Dermis blood vessel endothelial cell (primary cell): ENCODE results near the gene MAP3K9. TPM values are rescaled to one million over a fixed set of nuclear protein-coding genes. Genes with fewer than 3 reads are reported as not detected.
"Not testable (repeated sequence)": the region's sequence is repeated elsewhere in the genome, so short reads cannot be mapped to it uniquely, and the experiment has no call there.

Experiments
- DNase-seq: peaks from one replicate; pipeline ENCODE4 v3.0.0; 2010
- total RNA-seq: library from RNA; depleted of rRNA; stranded (reverse); fragments of >200 nt; gene quantifications from 2 replicates; pipeline ENCODE4 v1.2.3, GENCODE V29; 2014

MAP3K9 gene
- total RNA-seq, 1 donor from 2014 or later: 0.68 TPM

DNA sequence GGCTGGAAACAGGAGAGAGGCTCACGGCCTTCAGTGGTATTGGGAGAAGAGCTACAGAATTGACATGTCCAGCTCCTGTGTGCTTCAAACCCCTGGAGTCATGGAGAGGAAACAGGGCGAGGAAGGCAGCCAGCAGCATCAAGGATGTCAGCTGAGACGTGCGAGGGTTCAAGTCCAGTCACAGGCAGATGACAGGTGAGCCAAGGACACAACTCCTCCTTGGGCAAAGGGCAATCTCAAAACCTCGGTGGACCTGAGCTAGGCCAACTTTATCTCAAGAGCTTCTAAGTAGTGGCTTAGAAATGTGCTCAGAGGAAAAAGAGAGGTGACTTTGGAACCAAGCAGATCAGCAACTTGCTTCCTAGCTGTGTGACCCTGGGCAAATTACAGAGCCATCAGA, 86.0 kb downstream of the MAP3K9 start:
- no peak for DNase-seq

DNA sequence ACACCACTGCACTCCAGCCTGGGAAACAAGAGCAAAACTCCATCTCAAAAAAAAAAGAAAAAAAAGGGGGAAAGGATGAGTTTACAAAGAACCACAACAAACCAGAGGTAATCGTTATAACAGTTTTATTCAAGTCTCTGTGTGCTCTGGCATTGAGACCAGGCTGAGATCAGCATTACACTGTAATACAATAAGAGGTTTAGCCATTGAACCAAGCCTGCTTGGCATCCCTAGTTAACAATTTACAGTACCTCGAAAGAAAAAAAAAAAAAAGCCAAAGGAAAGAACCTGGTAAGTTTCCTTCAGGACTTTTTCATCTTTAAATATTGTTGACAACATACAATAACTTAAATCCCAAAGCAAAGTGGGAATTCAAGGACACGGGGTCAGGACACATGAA, 86.9 kb downstream of the MAP3K9 start:
- DNase-seq: no peak

DNA sequence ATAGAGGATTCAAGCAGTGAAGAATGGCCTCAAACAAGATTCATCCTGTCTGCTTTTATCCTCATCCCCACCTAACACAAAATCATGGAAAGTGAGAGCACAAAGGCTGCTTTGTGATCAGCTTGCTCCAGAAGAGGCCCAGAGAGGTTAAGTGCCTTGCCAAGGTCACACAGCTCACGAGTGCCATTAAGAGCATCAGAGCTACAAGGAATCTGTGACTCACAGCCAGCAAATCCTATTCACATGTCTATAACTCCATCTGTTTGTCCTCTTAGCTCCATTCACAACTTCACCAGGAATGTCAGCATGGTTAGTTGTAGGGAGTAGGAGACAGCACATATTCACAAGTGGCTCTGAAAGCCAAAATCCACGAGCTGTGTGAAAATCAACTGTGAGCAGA, 87.8 kb downstream of the MAP3K9 start:
- no peak for DNase-seq

DNA sequence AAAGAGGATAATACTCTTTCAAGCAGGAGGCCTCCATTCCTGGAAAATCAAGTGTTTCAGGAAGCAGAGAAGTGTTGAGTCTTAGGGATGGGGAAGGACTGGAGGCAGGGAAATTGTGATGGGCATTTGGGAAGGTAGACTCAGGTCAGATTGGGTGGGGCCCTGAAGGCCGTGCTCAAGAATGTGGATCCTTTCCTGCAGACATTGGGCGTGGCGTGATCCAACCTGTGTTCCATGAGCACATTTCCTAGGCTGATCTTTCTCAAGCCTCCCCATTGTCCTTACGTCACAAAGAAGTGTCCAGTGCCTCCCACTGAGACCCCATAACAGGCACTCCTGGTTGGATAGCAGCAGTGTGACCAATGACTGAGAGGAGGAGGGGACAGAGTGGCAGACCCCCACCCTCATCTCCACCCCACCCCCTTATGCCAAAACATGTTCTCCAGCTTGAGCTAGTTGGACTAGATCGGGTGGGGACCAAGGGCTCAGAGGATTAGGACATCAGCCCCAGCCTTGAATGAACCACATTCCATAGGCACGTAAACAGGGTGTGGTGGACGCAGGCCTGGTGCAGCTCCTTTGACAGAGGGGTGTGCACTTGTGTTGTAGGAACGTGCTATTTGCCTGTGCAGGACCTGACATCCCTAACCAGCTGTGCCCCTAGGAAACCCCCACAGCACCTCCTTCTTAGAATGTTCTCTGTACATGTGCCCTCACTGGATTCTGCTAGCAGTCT, 90.8 kb downstream of the MAP3K9 start:
- no peak for DNase-seq

DNA sequence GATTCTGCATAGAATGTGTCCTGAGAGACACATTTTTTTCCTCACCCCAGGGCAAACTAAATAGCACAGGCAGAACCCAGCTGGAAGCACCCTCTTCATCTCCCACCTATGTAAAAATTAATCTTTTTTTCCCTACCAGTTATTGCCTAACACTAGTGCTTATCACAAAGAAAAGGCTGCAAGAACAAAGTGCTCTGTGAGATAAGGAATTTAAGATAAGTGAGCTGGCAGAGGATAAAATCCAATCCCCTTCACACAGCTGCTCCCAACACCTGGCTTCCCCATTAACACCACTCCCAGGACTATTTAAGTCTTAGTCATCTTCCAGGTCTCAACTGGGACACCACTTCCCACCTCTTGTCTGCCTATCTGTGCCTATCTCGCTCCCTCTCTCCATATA, 92.4 kb downstream of the MAP3K9 start:
- DNase-seq: no peak

DNA sequence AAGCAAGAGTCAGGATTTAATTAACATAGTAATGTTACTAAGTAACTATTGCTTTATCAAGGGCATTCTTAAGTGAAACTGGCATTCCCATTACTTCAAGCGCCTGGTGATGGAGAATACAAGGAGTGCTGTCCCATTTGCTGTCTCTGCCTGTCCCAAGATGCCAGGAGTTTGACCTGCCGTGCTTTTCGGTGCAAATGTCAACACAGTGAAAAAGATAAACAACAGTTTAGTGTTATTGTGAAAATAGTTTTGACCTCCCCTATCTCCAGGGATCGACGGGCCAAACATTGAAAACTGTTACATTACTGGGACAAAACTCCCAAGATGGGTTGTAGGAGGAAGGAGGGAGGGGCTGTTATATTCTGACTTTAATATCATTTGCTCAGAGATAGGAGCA, 92.8 kb downstream of the MAP3K9 start:
- no peak for DNase-seq

DNA sequence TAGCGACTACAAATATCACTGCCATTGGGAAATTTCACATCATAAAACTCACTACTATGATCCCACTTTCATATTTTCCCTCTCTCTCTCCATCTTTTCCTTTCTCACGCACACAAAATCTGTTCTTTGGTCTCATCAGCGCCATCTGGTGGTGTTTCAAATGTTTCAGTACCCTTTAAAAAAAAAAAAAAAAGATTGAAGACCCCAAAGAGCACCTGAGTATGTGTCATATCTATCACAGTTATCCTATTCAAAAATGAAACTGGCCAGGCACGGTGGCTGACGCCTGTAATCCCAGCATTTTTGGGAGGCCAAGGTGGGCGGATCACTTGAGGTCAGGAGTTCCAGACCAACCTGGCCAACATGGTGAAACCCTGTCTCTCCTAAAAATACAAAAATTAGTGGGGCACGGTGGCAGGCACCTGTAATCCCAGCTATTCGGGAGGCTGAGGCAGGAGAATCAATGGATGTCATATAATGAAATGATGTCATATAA, 95.2 kb downstream of the MAP3K9 start:
- DNase-seq: peak; percentile 76

DNA sequence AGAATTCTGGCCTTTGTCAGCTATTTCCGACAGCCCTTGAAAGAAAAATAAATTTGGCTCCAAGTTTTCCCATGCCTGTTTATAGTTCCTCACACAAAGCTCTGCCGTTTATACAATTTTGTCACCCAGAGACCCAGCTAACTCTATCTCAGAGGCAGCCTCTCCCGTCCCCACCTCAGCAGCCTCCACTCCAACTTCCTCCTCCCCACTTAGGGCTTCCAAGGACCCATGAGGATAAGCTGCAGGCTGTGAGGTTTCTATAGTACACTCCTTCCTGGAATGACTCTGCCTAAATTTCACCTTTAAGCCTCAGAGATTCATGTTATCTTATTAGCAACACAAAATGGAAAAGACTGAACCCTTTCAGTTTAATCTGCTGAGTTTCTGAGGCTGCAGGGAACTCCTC, 95.8 kb downstream of the MAP3K9 start:
- no peak for DNase-seq

DNA sequence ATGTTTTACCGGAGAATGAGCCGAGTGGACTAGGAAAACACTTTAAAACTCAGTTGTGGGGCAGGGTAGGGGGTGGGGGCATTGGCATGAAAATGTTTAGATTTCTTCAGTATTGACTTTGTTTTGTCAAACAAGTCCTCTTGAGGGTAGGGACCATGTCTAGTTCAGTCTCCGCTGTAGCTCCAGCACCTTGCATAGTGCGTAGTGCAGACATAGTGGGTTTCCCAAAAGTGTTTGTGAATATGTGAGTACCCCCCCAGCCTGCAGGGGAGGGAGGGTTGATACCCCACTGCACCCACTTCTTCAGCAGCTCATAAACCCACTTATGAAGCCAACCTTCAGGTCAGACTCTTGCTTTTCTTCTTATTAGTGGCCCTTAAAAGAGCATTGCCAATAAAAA, 96.2 kb downstream of the MAP3K9 start:
- DNase-seq: no peak

DNA sequence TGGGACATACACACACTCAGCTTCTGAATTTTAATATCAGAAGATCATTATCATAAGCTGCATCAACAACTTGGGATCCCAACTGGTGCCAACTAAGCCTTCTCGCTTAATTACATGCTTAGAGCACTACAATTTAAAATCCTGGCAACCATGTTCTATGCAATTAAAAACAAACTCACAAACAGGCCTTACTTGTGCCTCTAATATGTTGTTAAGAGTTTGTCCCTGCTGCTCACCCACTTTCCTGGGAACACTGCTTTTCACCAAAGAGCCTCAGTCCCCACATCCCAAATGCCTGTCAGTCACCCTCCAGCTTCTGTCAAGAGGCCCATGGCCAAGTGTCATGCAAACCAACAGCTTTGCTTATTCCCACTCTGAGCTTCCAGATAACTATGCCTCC, 97.9 kb downstream of the MAP3K9 start:
- DNase-seq: no peak

DNA sequence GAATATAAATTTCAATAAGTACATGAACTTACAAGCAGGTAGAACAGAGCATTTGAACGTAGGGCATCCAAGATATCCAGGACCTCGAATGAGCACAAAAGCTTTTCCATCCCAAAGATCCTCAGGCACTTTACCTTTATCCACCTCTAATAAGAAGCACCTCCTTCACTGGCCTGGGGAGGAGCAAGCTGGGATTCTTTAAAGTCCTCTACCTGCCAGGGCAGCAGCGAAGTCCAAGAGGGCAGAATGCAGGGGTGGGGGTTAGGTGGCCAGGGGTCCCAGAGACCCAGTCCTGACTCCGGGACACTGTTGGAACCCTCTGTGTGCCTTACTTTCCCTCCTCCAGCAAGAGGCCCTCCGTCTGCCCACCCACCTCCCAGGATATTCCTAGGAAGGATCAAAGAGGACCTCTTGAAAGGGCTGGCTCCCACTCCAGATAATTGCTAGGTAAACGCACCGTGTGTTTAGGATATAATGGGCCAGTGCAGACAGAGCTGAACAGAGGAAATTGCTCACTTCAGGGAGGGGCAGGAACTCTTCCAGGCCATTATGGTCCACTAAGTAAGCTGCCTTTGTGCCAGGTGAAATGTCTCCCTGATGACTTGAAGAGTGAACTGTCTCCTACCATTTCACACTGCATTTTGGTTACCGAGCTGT, 99.5 kb downstream of the MAP3K9 start:
- DNase-seq: no peak

DNA sequence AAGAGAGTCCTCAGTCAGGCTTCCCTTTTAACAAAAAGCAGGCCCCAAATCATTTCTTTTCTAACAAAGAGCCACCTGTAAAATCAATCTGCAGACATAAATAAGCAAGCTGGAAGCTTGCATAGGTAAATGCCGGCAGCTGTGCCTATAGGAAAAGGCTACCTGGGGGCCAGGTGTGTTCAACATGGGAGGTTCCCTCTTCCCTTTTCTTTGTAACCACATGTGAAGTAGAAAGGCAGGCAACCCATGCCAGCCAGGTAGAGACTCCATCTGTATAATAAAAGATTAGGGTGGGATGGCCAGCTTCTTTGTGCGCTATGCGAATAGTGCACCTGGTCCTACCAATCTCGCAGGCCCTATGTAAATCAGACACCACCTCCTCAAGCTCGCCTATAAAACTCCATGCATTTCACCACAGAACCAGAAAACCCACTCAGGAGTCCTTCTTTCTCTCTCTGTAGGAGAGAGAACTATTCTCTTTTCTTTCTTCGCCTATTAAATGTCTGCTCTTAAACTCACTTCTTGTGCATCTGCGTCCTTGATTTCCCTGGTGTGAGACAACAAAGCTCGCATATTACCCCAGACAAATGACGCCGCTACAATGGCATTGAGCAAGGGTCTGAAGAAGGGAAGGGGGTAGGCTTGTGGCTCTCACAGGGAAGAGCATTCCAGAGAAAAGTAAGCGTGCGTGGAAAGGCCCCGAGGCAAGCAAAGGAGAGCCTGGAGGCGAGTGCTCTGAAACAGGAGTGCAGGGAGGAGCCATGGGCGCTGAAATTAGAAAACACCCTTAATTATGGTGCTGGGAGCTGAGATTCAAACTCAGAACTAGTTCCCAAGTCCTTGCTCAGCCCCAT, 100.4 kb downstream of the MAP3K9 start:
- no peak for DNase-seq

DNA sequence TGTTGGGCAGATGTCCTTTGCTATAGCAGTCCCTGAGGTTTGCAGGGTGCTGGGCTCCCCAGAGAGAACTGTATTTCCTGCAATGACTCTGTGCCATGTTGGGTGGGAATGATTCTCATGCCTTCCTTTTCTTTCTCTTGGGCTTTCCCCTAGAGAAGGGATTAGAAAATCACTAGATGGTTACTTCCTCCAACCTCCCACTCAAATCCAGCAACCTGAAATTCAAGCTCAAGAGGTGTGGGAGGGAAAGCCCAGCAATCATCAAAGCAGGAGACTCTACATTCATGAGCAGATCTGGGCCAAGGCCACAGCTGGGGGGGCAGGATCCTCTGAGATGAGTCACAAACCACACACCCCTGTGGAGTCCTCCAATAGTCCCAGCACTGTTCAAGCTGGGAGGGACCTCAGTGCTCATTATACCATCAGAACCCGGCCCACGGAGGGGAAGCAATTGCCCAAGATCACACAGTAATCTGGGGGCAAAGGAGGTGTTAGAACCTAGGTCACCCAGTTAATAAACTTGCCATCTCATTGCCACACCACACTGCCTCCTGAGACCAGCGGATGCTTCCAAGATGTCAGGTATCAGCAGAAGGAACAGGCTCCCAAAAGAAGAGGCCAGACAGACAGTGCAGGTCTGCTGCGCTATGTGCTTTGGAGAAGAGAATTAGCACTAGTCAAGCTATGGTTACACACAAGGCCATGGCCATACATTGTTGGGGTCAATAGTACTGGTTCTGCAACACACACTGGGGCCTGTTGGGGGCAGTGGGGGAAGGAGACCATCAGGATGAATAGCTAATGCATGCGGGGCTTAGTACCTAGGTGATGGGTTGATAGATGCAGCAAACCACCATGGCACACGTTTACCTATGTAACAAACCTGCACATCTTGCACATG, 101.9 kb downstream of the MAP3K9 start:
- DNase-seq: no peak

DNA sequence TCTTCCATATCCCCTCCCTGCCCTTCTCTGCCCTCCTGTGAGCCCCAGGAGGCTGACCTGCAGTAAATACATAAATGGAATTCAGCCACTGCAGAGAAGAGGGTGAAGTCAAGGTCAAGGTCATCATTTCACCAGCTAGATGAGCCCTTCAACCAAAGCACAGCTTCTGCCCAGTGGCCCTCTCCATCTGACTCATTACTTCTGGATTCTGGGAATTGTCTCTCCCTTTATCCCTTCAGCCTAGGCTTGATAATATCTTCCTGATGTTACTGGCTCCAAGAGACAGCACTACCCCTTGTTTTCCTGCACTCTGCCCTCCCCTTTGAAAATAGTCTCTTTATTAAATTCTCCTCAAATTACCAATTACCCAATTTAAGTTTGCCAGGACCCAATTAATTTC, 103.1 kb downstream of the MAP3K9 start:
- DNase-seq: no peak

DNA sequence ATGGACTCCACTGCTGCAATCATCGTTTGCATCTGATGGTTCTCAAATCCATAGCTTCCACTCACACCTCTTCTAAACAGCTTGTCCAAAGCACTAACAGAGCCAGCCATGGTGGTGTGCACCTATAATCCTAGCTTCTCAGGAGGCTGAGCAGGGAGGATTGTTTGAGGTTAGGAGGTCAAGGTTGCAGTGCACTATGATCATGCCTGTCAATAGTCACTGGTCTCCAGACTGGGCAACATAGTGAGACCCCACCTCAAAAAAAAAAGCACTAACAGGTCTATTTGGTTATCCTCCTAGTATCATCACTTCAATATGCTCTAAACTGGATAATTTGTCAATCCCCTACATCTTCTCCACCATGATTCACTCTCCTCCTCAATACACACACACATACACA, 104.4 kb downstream of the MAP3K9 start:
- DNase-seq: no peak

DNA sequence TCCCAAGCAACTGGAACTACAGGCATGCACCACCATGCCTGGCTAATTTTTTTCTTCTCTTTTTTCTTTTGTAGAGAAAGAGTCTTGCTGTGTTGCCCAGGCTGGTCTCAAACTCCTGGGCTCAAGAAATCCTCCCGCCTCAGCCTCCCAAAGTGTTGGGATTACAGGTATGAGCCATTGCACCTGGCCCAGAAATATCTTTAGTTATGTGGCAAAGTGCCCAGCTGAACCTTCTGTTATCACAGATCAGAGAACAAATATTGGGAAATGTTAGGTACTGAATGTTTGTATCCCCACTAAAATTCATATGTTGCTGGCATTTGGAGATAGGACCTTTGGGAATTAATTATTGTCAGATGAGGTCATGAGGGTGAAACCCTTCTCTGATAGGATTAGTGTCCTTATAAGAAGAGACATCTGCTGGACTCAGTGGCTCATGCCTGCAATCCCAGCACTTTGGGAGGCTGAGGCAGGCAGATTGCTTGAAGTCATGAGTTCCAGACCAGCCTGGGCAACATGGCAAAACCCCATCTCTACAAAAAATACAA, 105.6 kb downstream of the MAP3K9 start:
- DNase-seq: not testable (repeated sequence)

DNA sequence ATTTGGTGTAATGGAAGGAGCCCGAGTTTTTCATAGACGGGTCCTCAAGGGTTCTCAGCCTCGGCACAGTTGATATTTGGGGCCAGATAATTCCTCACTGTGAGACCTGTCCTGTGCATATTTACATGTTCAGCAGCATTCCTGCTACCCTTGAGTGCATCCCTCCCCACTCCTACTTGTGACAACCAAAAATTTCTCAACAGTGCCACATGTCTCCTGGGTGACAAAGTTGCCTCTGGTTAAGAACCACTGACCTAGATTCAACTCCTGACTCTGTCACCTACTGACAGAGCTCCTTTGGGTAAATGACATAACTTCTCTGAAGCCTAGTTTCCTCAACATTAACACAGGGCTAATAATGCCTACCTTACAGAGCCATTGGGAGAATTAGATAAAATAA, 107.2 kb downstream of the MAP3K9 start:
- no peak for DNase-seq

DNA sequence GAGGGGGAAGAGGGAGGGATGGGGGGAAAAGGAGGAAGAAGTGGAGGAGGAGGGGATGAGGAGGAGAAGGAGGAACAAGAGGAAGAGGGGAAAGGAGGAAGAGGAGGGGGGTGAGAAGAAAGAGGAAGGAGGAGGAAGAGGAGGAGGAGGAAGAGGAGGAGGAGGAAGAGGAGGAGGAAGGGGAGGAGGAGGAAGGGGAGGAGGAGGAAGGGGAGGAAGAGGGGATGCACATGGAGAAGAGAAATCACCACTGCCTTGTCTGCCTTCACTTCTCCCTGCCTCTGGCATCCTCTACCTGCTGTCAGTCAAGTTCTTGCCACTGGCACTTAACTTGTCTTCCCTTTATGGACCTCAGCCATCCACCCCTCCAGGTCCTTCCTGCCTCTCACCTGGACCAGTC, 107.7 kb downstream of the MAP3K9 start:
- no peak for DNase-seq

DNA sequence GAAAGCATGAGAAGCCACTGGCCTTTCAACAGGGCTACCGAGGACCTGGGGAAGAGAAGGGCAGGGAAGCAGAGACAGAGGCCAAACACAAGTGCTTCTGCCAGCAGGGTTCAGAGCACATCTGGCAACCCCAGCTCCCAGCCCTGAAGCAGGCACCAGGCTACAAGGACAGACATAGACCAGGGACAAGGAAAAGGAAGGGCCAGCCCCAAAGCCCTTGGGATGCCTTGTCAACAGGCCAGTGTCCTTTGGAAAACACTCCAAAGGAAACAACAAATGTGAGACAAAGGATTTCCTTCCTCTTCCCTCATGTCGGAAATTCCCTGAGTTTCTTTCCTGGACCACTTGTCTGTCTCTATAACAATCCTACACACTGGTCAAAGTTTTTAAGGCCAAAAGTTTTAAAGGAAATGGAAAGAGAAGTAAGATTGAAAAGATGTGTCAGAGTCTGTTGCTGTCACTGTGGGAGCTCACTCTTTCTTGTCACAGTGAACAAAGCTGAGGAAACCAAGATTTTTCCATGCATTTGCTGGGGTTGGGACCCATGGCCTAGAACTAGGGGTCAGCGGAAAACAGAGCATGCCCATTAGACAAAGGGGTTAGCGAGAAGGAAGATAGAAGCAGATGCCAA, 108.2 kb downstream of the MAP3K9 start:
- no peak for DNase-seq

DNA sequence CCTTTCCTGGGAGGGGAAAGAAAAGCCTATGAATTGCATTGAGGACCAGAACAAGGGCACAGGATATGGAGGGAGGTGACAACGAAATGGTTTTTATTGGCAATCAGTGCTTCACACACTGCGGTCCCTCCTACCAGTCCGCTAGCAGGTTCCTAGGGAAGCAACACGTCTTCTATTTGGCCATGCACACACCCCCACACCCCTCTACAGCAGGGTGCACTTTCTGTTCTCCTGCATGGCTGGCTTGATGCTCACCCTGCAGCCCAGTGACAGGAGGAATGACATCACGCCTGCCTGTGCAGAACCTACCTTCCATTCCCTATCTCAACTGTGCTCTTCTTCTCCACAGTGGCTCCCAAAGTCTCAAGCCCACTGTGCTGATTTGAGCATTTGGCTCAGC, 109.7 kb downstream of the MAP3K9 start:
- DNase-seq: no peak

DNA sequence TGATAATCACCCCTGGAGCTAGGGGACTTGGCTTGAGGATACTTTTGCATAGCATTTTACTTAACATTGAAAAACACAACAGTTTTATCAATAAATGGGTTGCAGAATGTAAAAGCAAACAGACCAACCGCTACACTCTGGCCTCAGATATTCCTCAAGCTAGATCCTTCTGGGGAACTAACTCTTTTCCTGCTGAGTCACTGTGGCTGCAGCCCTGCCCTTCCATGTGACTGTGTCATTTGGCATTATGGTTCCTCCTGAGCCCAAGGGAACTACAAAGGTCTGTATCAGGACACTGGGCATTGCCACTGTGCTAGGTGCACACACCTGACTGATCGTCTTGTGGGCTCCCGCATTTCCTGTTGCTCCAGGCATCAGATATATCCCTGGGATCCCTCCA, 111.0 kb downstream of the MAP3K9 start:
- peak; percentile 6 for DNase-seq

DNA sequence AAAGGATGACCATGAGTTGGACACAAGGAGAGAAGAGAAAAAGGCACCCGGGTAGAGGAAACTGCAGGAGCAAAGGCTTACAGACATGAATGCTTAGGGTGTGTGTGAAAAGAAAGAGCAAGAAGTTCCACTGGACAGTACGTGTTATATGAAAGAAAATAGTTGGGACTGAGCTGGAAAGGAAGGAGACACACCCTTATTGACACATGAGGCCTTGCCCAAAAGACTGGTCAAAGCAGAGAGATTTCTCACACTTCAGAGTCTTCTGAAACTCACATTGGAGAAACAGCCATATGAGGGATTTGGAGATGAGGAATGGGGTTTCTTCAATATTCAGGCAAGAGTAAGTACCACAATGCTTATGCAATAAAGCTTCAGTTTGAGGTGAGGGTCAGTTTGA, 111.6 kb downstream of the MAP3K9 start:
- no peak for DNase-seq
